Measurements from ENCODE around the gene ADA.

DNA sequence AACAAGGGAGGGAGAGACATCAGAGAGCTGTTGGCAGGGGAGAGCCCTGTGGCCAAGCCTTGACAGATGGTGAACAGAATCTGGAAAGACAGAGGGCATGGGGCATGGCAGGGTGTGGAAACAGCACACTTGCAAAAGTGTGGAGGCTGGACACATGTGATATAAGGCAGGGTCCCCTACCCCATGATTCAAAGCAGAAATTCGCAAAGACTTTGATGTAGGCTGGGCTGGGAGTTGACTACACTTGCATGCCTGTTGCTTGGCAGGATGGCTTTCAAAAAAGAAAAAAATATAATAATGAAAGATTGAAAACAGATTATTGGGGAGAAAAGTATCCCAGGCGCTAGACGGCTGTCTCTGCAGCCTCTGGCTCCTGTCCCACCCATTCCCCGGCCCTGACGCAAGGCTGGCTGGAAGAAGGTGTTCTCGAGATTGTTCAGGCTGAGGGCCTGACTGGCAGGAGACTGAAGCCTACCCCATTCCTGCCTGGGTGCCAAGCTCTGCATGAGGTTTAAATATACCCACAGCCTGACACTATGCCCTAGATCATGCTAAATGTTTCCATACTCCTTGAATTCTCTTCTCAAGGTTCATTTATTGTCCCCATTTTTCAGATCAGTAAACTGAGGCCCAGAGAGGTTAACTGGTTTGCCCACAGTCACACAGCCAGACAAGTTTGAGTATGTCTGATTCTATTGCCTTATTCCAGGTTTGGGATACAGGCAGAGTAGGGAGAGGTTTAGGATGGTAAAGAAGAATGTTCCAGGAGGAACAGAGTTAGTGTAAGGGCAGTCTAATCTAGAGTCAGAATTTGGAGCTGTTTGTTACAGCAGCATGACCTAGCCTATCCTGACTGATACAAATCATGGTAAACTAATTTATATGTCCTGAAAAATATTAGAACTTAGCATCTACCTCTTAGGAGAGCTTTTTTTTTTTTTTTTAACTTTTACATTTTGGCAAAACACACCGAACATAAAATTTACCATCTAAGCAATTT, 40.2 kb upstream of the ADA start:
- TF ChIP-seq, protein P1, sequence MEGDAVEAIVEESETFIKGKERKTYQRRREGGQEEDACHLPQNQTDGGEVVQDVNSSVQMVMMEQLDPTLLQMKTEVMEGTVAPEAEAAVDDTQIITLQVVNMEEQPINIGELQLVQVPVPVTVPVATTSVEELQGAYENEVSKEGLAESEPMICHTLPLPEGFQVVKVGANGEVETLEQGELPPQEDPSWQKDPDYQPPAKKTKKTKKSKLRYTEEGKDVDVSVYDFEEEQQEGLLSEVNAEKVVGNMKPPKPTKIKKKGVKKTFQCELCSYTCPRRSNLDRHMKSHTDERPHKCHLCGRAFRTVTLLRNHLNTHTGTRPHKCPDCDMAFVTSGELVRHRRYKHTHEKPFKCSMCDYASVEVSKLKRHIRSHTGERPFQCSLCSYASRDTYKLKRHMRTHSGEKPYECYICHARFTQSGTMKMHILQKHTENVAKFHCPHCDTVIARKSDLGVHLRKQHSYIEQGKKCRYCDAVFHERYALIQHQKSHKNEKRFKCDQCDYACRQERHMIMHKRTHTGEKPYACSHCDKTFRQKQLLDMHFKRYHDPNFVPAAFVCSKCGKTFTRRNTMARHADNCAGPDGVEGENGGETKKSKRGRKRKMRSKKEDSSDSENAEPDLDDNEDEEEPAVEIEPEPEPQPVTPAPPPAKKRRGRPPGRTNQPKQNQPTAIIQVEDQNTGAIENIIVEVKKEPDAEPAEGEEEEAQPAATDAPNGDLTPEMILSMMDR (IDR thresholded peaks at IDR 0.05): no peak
- TF ChIP-seq, protein P2, sequence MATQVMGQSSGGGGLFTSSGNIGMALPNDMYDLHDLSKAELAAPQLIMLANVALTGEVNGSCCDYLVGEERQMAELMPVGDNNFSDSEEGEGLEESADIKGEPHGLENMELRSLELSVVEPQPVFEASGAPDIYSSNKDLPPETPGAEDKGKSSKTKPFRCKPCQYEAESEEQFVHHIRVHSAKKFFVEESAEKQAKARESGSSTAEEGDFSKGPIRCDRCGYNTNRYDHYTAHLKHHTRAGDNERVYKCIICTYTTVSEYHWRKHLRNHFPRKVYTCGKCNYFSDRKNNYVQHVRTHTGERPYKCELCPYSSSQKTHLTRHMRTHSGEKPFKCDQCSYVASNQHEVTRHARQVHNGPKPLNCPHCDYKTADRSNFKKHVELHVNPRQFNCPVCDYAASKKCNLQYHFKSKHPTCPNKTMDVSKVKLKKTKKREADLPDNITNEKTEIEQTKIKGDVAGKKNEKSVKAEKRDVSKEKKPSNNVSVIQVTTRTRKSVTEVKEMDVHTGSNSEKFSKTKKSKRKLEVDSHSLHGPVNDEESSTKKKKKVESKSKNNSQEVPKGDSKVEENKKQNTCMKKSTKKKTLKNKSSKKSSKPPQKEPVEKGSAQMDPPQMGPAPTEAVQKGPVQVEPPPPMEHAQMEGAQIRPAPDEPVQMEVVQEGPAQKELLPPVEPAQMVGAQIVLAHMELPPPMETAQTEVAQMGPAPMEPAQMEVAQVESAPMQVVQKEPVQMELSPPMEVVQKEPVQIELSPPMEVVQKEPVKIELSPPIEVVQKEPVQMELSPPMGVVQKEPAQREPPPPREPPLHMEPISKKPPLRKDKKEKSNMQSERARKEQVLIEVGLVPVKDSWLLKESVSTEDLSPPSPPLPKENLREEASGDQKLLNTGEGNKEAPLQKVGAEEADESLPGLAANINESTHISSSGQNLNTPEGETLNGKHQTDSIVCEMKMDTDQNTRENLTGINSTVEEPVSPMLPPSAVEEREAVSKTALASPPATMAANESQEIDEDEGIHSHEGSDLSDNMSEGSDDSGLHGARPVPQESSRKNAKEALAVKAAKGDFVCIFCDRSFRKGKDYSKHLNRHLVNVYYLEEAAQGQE (IDR thresholded peaks at IDR 0.05; ENCODE audit: low read depth, low read length): no peak
- TF ChIP-seq YY1 (IDR thresholded peaks at IDR 0.05; ENCODE audit: low read depth): no peak
- TF ChIP-seq MEF2A (IDR thresholded peaks at IDR 0.05; ENCODE audit: borderline replicate concordance, low read depth): no peak
- no peak for TF ChIP-seq RFX5 (IDR thresholded peaks at IDR 0.05; ENCODE audit: low read length)
- no peak for TF ChIP-seq SMC3 (IDR thresholded peaks at IDR 0.05; ENCODE audit: low read depth, low read length)
- no peak for TF ChIP-seq CHD2 (IDR thresholded peaks at IDR 0.05; ENCODE audit: low read length, partially characterized antibody)

All from SK-N-SH (cell line).